Measurements from ENCODE around the gene RBM39. TPM values are rescaled to one million over a fixed set of nuclear protein-coding genes. Genes with fewer than 3 reads are reported as not detected.
"Not testable (repeated sequence)": the region's sequence is repeated elsewhere in the genome, so short reads cannot be mapped to it uniquely, and the experiment has no call there.

The RBM39 gene
- total RNA-seq, 1 donor from 2014 or later: 515 TPM

DNA sequence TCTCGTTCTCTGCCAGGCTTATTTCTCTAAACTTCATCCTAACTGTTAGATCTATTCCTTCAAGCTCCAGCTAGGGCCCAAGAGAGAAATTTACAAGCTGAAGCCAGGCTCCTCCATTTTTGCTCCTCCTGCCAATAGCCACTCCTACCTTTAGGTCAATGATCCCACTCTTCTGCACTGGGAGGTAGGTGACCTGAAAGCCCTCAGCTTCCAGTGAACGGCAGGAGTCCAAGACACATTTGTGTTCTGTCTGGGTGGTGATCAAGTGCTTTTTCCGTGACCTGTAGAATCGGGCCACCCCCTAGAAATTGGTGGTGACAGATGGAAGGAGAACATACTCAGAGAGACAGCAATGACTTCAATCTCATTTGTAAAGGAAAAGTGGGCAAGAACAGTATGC, 51.8 kb downstream of the RBM39 start:
- no peaks in the 10 kb centered on the region for H3K27me3 Mint-ChIP-seq
- H3K9me3 Mint-ChIP-seq (ENCODE audit: low read depth): peaks cover 7% of the 10 kb centered on the region
- H3K4me1 Mint-ChIP-seq (ENCODE audit: low read depth): no peaks in the 10 kb centered on the region
- no peak overlapping the region for H3K4me3 Mint-ChIP-seq (ENCODE audit: low read depth)
- H3K27ac Mint-ChIP-seq: no peak overlapping the region
- TF ChIP-seq, protein P1, sequence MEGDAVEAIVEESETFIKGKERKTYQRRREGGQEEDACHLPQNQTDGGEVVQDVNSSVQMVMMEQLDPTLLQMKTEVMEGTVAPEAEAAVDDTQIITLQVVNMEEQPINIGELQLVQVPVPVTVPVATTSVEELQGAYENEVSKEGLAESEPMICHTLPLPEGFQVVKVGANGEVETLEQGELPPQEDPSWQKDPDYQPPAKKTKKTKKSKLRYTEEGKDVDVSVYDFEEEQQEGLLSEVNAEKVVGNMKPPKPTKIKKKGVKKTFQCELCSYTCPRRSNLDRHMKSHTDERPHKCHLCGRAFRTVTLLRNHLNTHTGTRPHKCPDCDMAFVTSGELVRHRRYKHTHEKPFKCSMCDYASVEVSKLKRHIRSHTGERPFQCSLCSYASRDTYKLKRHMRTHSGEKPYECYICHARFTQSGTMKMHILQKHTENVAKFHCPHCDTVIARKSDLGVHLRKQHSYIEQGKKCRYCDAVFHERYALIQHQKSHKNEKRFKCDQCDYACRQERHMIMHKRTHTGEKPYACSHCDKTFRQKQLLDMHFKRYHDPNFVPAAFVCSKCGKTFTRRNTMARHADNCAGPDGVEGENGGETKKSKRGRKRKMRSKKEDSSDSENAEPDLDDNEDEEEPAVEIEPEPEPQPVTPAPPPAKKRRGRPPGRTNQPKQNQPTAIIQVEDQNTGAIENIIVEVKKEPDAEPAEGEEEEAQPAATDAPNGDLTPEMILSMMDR (IDR thresholded peaks at IDR 0.05; ENCODE audit: unreplicated experiment): no peak
- DNase-seq (ENCODE audit: low spot score, unreplicated experiment): no peak
- H3K36me3 Mint-ChIP-seq (ENCODE audit: insufficient read depth): peaks cover 24% of the 10 kb centered on the region

DNA sequence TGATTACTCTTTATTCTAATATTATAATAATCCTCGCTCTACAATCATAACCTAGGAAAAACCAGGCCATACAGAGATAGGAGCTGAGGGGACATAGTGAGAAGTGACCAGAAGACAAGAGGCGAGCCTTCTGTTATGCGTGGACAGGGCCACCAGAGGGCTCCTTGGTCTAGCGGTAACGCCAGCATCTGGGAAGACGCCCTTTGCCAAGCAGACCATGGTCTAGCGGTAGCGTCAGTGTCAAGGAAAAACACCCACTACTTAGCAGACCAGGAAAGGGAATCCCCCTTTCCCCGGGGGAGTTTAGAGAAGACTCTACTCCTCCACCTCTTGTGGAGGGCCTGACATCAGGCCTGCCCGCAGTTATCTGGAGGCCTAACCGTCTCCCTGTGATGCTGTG, 55.2 kb downstream of the RBM39 start:
- not testable (repeated sequence) for H3K27me3 Mint-ChIP-seq; H3K4me3 Mint-ChIP-seq (ENCODE audit: low read depth); H3K27ac Mint-ChIP-seq; DNase-seq (ENCODE audit: low spot score, unreplicated experiment); H3K4me1 Mint-ChIP-seq (ENCODE audit: low read depth); H3K9me3 Mint-ChIP-seq (ENCODE audit: low read depth)
- peaks cover 21% of the 10 kb centered on the region for H3K36me3 Mint-ChIP-seq (ENCODE audit: insufficient read depth)

DNA sequence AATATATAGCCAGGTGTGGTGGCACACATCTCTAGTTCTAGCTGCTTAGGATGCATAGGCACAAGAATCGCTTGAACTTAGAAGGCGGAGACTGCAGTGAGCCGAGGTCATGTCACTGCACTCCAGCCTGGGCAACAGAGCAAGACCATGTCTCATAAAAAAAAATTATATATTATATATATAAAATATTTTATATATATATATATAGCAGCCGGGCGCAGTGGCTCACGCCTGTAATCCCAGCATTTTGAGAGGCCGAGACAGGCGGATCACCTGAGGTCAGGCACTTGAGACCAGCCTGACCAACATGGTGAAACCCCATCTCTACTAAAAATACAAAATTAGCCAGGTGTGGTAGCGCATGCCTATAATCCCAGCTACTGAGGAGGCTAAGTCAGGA, 56.7 kb downstream of the RBM39 start:
- peaks cover 19% of the 10 kb centered on the region for H3K36me3 Mint-ChIP-seq (ENCODE audit: insufficient read depth)
- H3K4me1 Mint-ChIP-seq (ENCODE audit: low read depth); H3K9me3 Mint-ChIP-seq (ENCODE audit: low read depth); DNase-seq (ENCODE audit: low spot score, unreplicated experiment); H3K27ac Mint-ChIP-seq; H3K4me3 Mint-ChIP-seq (ENCODE audit: low read depth); H3K27me3 Mint-ChIP-seq: not testable (repeated sequence)

DNA sequence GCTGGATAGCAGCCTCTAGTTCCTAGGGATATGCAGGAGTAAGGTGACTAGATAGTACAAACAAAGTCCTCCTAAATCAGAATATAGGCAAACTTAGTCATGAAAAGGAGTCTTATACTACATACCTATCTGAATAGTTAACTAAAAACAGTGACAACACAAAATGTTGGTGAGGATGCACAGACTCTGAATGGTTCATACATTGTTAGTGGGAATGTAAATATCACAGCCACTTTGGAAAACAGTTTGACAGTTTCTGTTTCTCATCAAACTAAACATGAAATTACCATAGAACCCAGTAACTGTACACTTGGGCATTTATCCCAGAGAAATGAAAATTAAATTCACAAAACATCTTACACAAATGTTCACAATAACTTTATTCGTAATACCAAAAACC, 60.1 kb downstream of the RBM39 start:
- Mint-ChIP-seq H3K27me3 (no peaks in the 10 kb centered on the region), H3K27ac (no peak overlapping the region), H3K4me1 (ENCODE audit: low read depth) (no peaks in the 10 kb centered on the region), H3K4me3 (ENCODE audit: low read depth) (no peak overlapping the region), H3K36me3 (ENCODE audit: insufficient read depth) (peaks cover 3% of the 10 kb centered on the region), H3K9me3 (ENCODE audit: low read depth) (no peaks in the 10 kb centered on the region)
- TF ChIP-seq, protein P1 (IDR thresholded peaks at IDR 0.05; ENCODE audit: unreplicated experiment): no peak
- no peak for DNase-seq (ENCODE audit: low spot score, unreplicated experiment)

DNA sequence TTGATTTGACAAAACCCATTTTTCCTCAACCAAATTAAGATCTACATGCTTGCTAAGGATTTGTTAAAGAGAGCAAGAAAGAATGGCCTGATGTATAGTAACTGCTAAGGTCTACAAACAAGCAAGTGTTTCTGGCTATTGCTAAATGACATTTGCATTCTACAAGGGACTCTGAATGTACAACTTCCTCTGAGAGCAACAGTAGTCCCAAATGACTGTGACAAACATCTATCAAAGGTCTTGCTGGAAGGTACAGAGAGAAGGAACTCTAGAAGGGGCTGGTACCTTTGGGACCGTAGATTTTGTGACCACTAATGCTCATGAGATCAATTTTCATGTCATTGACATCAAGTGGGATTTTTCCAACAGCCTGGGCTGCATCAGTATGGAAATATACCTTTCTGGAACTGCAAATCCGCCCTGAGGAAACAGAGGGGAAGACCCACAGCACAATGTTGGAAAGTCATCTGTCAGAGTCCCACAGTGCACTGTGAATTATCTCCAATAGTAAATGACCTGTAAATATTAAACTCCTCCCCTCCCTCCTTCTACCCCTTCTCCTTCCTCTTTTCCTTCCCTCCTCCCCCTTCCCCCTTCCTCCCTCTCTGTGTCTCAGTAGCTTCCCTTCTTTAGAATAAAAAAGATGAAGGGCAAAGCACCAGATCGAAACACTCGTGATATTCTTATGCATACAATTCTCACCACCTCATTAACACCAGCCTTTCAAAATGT, 61.4 kb downstream of the RBM39 start:
- Mint-ChIP-seq H3K4me3 (ENCODE audit: low read depth) (no peak overlapping the region), H3K4me1 (ENCODE audit: low read depth) (no peaks in the 10 kb centered on the region), H3K27ac (no peak overlapping the region), H3K36me3 (ENCODE audit: insufficient read depth) (no peaks in the 10 kb centered on the region), H3K27me3 (no peaks in the 10 kb centered on the region), H3K9me3 (ENCODE audit: low read depth) (no peaks in the 10 kb centered on the region)
- DNase-seq (ENCODE audit: low spot score, unreplicated experiment): no peak
- TF ChIP-seq, protein P1 (IDR thresholded peaks at IDR 0.05; ENCODE audit: unreplicated experiment): no peak

DNA sequence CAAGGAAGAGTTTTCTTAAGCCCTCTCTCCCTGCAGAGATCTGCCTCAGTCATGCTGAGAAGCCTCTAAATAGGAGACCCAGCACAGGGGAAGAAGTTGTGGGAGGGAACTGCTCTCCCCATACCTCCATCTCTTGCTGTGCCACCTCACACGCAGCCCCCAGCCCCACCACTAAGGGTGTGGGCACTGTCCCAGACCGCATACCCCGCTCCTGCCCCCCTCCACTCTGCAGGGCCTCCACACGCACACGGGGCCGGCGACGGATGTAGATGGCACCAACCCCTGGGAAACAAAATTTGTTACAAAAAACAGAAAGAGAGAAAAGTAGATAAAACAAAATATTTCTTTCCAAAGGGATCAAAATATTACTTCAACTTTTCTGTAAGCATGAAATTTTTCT, 67.1 kb downstream of the RBM39 start:
- TF ChIP-seq, protein P1 (IDR thresholded peaks at IDR 0.05; ENCODE audit: unreplicated experiment): no peak
- Mint-ChIP-seq H3K4me1 (ENCODE audit: low read depth) (no peaks in the 10 kb centered on the region), H3K36me3 (ENCODE audit: insufficient read depth) (peaks cover 2% of the 10 kb centered on the region), H3K27me3 (no peaks in the 10 kb centered on the region), H3K9me3 (ENCODE audit: low read depth) (no peaks in the 10 kb centered on the region), H3K4me3 (ENCODE audit: low read depth) (no peak overlapping the region), H3K27ac (no peak overlapping the region)
- DNase-seq (ENCODE audit: low spot score, unreplicated experiment): no peak

Measured in progenitor cell of endocrine pancreas (in vitro differentiated cells).